Measurements from ENCODE around the gene NACA2.
"Not testable (repeated sequence)": the region's sequence is repeated elsewhere in the genome, so short reads cannot be mapped to it uniquely, and the experiment has no call there.

NACA2 gene

DNA sequence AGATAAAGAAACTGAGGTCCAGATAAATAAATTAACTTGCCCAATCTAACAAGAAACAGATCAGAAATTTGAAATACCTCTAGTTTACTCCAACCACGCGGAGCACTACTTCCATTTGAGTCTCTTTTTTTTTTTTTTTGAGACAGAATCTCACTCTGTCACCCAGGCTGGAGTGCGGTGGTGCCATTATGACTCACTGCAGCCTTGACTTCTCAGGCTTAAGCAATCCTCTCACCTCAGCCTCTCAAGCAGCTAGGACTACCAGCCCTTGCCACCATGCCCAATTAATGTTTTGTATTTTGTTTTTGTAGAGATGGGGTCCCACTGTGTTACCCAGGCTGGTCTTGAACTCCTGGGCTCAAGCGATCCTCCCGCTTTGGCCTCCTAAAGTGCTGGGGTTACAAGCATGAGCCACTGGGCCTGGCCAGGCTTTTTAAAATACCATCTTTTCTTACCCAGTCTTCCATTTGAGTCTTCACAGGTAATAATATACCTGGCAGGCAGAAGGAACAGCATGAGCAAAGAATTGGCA lies 3.3 kb upstream of the NACA2 start:
- no peak for DNase-seq (ENCODE audit: low read depth in 1 of 2, low spot score in 1 of 2)
- TF ChIP-seq JUND (IDR thresholded peaks at IDR 0.05; ENCODE audit: low read depth): no peak
- in situ Hi-C loops (cut with HindIII; ENCODE audit: low pct_unique_long_range_greater_than_20kb, low sequenced_read_pairs): no loop called here

DNA sequence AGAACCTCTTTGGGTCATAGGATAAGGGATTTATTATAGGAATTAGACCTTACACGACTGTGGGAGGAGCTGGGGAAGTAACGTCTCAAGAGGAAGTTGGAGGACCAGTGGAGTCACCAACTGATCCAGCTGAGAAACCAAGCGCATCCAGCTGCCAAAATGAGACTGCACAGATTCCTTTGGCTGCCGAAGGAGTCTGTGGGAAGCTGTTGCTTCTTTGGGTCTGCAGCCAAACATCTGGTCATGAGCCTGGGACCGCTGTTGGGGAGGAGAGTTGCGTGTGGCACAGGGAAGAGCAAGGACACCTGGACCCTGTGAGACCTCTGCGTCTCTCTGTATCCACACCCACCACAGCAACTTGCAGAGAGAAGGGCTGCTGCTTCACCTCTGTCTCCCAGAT lies 2.4 kb upstream of the NACA2 start:
- in situ Hi-C loops (cut with HindIII; ENCODE audit: low pct_unique_long_range_greater_than_20kb, low sequenced_read_pairs): no loop called here
- no peak for DNase-seq (ENCODE audit: low read depth in 1 of 2, low spot score in 1 of 2)
- no peak for TF ChIP-seq JUND (IDR thresholded peaks at IDR 0.05; ENCODE audit: low read depth)

DNA sequence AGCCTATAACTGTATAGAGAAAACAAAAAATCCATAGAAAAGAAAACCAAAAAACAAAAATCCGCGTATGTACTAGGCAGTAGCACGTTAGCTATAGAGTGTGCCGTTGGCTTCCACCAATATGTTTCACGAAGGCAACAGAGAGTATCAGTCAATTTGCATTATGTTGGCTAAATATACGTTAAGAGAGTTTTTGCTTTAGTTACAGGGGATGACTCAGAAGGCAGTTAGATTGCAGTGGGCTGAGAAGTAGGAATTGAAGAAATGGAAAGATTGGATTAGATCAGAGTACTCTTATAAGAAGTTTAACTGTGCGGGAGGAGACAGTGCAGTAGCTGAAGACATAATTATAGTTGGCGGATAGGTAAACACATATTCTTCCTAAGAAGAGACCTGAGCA lies 911 bp upstream of the NACA2 start:
- no peak for TF ChIP-seq JUND (IDR thresholded peaks at IDR 0.05; ENCODE audit: low read depth)
- in situ Hi-C loops (cut with HindIII; ENCODE audit: low pct_unique_long_range_greater_than_20kb, low sequenced_read_pairs): no loop called here
- no peak for DNase-seq (ENCODE audit: low read depth in 1 of 2, low spot score in 1 of 2)

DNA sequence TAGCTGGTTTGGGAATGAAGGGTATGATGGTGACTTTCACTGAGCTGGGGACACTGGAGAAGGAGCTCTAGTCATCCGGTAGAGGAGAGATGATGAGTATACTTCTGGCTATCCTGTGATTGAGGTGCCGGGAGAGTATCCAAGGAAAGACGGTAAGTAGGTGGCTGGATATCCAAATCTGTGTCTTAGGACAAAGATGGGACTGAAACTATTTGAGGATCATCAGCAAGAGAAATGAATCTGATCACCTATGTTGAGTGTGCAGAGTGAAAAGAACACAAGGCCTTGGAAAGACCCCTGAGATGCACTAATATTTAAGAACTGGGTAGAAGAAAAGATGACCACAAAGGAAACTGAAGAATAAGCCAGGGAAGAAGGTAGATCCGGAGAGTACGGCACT lies 1.0 kb downstream of the NACA2 start:
- no peak for DNase-seq (ENCODE audit: low read depth in 1 of 2, low spot score in 1 of 2)
- in situ Hi-C loops (cut with HindIII; ENCODE audit: low pct_unique_long_range_greater_than_20kb, low sequenced_read_pairs): no loop called here
- TF ChIP-seq JUND (IDR thresholded peaks at IDR 0.05; ENCODE audit: low read depth): no peak

DNA sequence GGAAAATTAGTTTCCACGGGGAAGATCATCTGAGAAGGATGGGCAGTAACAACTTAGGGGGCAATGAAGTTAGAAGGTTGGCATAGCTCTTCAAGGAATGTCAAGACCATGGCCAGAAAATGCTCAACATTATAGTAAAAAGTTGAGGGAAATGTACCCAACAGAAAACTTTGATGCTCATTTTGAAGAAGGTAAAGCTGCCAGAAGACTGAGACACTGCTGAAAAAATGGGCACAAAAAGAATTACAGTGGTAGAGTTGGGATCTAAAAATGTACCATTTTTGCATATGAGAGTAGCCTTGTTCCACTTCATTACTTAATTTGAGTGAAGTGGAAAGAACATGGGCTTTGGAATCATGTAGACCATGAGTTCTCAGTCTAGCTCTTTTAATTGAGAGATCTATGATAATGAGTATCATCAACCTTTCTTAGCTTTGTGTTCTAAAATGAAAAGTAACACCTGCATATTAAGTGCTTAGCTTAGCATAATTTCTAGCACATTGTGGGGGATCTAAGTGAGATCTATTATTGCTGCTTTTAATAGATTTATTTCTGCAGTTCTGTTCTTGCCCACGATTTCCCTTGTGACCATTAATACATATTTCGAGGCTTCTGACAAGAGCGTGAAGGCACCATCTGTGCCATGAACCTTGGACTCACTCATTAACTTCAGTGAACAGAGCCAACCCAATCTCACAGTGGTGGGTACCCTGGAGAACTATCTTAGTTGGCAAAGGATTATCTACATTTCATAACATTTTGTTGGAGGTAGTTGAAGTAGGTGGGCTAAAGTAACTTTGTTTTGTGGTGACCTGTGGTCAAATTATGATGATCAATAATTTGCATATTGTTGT lies 3.0 kb downstream of the NACA2 start:
- no peak for TF ChIP-seq JUND (IDR thresholded peaks at IDR 0.05; ENCODE audit: low read depth)
- no peak for DNase-seq (ENCODE audit: low read depth in 1 of 2, low spot score in 1 of 2)
- in situ Hi-C loops (cut with HindIII; ENCODE audit: low pct_unique_long_range_greater_than_20kb, low sequenced_read_pairs): no loop called here

DNA sequence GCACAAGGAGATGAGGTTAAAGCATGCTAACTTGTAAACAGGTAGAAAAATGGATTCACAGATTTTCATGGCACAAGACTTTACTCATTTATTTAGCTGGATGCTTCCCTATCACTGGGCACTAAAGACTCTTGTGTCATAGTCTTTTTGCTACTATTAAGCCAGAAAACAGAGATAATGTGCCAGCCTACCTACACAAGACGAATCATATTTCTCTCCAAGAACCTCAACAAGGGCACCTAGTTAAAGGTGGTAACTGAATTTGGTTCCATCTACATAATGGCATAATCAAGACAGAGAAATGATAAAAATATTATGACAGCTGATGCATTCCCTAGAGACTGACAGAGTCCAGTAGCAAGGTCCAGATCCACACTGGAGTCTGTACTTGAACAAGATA lies 3.8 kb downstream of the NACA2 start:
- in situ Hi-C loops (cut with HindIII; ENCODE audit: low pct_unique_long_range_greater_than_20kb, low sequenced_read_pairs): no loop called here
- TF ChIP-seq JUND (IDR thresholded peaks at IDR 0.05; ENCODE audit: low read depth): no peak
- no peak for DNase-seq (ENCODE audit: low read depth in 1 of 2, low spot score in 1 of 2)

DNA sequence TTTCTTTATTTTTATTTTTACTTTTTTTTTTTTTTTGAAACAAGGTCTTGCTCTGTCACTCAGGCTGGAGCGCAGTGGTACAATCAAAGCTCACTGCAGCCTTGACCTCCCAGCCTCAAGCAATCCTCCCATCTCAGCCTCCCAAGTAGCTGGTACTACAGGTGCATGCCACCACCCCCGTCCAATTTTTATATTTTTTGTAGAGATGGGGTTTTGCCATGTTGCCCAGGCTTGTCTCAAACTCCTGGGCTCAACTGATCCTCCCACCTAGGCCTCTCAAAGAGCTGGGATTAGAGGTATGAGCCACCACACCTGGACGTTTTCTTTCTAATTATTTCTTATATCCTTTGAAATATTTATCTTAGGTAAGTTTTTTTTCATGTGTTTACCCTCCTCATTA lies 4.4 kb downstream of the NACA2 start:
- DNase-seq (ENCODE audit: low read depth in 1 of 2, low spot score in 1 of 2); in situ Hi-C loops (cut with HindIII; ENCODE audit: low pct_unique_long_range_greater_than_20kb, low sequenced_read_pairs): not testable (repeated sequence)

DNA sequence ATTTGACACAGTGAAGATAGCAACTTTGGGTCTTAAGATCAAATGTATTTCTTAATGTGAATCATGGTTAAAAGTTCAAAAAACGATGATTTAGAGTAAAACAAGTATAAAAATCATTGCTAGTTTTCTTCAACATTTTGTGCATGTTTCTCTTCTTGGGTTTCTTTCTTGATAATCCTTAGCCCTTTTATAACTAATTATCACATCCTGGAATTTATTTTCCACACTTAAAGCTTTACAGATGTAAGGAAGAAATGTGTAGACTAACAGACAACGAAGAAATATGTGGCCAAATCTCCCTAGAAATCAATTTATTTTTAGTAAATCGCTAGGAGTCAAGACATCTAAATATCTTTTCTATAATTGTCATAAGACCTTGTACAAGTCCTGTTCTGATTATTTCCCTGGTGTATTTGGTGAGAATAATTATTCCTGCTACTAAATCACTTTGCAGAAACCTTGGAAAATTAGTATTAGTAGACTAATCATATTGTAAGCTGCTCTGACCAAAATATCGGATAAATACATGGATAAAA lies 4.9 kb downstream of the NACA2 start:
- TF ChIP-seq JUND (IDR thresholded peaks at IDR 0.05; ENCODE audit: low read depth): no peak
- in situ Hi-C loops (cut with HindIII; ENCODE audit: low pct_unique_long_range_greater_than_20kb, low sequenced_read_pairs): no loop called here

DNA sequence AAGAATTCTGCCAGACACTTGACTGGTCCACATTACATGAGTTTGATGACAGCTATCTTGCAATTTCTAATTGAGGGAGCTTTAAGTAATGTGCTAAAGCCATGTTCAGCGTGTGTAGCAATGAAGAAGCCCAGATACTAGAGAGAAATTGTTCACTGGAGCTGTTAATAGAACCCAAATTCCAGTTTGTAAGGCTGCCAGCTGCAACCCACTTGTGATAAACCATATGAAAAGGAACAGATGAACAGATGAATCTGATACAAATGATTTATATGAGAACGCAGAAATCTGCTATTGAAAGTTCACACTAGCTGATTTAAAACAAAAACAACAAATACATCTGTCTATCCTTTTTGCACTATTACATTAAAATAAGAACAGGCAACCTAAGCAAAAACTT lies 6.2 kb downstream of the NACA2 start:
- TF ChIP-seq JUND (IDR thresholded peaks at IDR 0.05; ENCODE audit: low read depth): no peak
- DNase-seq (ENCODE audit: low read depth in 1 of 2, low spot score in 1 of 2): no peak
- in situ Hi-C loops (cut with HindIII; ENCODE audit: low pct_unique_long_range_greater_than_20kb, low sequenced_read_pairs): no loop called here

More for the DNA sequence above, 4.9 kb downstream of the NACA2 start:
- DNase-seq (ENCODE audit: low read depth in 1 of 2, low spot score in 1 of 2): no peak

DNA sequence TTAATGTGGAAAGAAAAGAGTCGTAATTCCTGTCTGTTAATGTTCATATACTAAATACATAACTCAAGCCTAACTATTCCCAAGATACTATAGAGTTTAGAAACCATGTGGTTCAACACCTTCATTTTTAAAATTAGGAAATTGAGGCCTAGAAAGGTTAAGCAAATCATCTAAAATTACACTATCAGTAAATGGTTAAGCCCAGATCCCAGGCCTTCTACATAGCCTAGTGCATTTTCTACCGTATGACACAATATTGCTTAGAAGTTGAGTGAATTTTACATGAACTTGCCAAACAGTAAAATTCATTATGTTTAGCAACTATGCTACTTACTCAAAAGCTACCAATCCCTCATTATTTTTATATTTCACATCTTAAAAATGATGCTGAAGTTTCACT lies 6.8 kb downstream of the NACA2 start:
- in situ Hi-C loops (cut with HindIII; ENCODE audit: low pct_unique_long_range_greater_than_20kb, low sequenced_read_pairs): no loop called here
- no peak for DNase-seq (ENCODE audit: low read depth in 1 of 2, low spot score in 1 of 2)
- TF ChIP-seq JUND (IDR thresholded peaks at IDR 0.05; ENCODE audit: low read depth): no peak

DNA sequence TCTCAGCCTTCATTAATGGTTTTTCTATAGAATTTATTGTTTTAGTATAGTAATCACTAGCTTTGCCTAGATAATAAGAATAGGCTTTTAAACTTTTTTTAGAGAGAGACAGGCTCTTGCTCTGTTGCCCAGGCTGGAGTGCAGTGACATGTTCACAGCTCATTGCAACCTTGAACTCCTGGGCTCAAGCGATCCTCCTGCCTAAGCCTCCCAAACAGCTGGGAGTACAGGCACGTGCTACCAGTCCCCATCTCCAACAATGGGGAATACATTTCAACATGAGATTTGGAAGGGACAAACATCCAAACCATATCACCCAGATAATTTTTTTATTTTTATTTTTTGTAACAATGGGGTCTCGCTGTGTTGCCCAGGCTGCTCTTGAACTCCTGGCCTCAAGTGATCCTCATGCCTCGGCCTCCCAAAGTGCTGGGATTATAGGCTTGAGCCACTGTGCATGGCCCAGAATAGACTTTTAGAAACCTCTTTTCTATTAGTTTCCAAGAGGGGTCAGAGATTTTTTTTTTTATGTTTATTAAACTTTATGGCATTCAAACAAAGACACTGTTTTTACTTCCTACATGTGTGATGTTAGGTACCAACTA lies 7.3 kb downstream of the NACA2 start:
- TF ChIP-seq JUND (IDR thresholded peaks at IDR 0.05; ENCODE audit: low read depth): no peak
- no peak for DNase-seq (ENCODE audit: low read depth in 1 of 2, low spot score in 1 of 2)
- in situ Hi-C loops (cut with HindIII; ENCODE audit: low pct_unique_long_range_greater_than_20kb, low sequenced_read_pairs): no loop called here

DNA sequence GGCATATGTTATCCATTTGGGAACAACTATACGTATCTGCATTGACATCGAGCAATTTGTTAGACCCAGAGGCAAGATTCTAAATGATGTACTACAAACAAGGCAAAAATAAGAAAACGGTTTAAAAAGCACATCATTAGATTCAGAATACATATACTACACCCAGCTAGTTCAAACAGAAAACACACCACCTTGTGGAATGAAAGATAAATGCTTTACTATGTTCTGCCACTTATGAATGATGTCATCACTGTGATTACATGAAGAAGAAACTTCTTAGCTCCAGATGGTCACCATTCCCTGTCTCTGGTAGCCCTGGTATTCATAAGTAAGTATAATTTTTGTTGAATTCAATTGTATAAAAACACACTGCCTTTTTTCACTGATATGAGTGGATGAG lies 7.8 kb downstream of the NACA2 start:
- in situ Hi-C loops (cut with HindIII; ENCODE audit: low pct_unique_long_range_greater_than_20kb, low sequenced_read_pairs): no loop called here
- no peak for TF ChIP-seq JUND (IDR thresholded peaks at IDR 0.05; ENCODE audit: low read depth)
- DNase-seq (ENCODE audit: low read depth in 1 of 2, low spot score in 1 of 2): peak; percentile 74 to 75

DNA sequence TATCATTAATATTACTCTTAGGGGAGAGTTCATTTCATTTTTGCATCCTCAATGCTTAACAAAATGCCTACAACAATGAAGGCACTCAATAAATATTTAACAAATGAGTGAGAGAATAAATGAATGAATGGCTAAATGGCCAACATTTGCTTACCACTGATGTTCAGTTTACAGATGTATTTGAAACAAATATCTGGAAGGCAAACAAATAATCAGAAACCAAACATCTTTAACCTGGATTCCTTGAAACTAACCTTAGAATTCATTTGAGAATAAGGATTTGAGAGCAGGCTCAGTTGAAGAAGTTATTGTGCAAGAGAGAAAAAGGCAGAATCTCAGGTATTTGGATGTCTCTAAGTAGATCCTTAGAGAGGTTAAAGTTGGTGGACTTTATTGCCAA lies 8.4 kb downstream of the NACA2 start:
- DNase-seq (ENCODE audit: low read depth in 1 of 2, low spot score in 1 of 2): no peak
- no peak for TF ChIP-seq JUND (IDR thresholded peaks at IDR 0.05; ENCODE audit: low read depth)
- in situ Hi-C loops (cut with HindIII; ENCODE audit: low pct_unique_long_range_greater_than_20kb, low sequenced_read_pairs): no loop called here

All from T47D (cell line).